ENCODE data around the gene DCP1B.

GRCh38 chr12:1925684-1926006 is 78.6 kb downstream of the DCP1B start:
- TF ChIP-seq, protein P1, sequence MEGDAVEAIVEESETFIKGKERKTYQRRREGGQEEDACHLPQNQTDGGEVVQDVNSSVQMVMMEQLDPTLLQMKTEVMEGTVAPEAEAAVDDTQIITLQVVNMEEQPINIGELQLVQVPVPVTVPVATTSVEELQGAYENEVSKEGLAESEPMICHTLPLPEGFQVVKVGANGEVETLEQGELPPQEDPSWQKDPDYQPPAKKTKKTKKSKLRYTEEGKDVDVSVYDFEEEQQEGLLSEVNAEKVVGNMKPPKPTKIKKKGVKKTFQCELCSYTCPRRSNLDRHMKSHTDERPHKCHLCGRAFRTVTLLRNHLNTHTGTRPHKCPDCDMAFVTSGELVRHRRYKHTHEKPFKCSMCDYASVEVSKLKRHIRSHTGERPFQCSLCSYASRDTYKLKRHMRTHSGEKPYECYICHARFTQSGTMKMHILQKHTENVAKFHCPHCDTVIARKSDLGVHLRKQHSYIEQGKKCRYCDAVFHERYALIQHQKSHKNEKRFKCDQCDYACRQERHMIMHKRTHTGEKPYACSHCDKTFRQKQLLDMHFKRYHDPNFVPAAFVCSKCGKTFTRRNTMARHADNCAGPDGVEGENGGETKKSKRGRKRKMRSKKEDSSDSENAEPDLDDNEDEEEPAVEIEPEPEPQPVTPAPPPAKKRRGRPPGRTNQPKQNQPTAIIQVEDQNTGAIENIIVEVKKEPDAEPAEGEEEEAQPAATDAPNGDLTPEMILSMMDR (IDR thresholded peaks at IDR 0.05) = no peak
- TF ChIP-seq POLR2A (IDR thresholded peaks at IDR 0.05) = no peak

Data from right lobe of liver (tissue), 4 donors.